IMR-90 (cell line): ENCODE measurements around the gene CERS1. TPM values are rescaled to one million over a fixed set of nuclear protein-coding genes. Genes with fewer than 3 reads are reported as not detected.

ENCODE experiments used
- ATAC-seq: fragments of 200-7000 bp; cut with Tn5 transposase; 2 replicates; pipeline ENCODE4 v1.9.1; 2020; ENCODE audit warnings: low read depth, mild to moderate bottlenecking, moderate library complexity
- BruUV-seq: library from RNA; stranded (reverse); fragments of 400-500 nt; replicated peaks from 2 replicates; lab custom pipeline; 2021; lab: Mats Ljungman, UMichigan
- CTCF ChIA-PET: fragments of 300-600 bp; formaldehyde crosslinking; extraction: SDS; loops from one replicate; lab custom pipeline; 2021; ENCODE audit warnings: antibody characterized with exemption; lab: Yijun Ruan, JAX
- POLR2A ChIA-PET: fragments of 300-600 bp; sonication (Branson Sonifier 250); formaldehyde crosslinking; loops from one replicate; lab custom pipeline; 2022; ENCODE audit warnings: antibody characterized with exemption; ENCODE audit not compliant: unreplicated experiment; lab: Charles Lee
- DNase-seq: peaks from one replicate; pipeline ENCODE4 v3.0.0; 2013
- H2AFZ ChIP-seq: replicated peaks from 2 replicates; pipeline ENCODE3; 2013; ENCODE audit warnings: low read length, mild to moderate bottlenecking; ENCODE audit not compliant: poor library complexity
- H2AK5ac ChIP-seq: 2 replicates; pipeline ENCODE4 v1.6.1; 2013; ENCODE audit warnings: low read depth, low read length, inconsistent platforms
- H2AK9ac ChIP-seq: replicated peaks from 2 replicates; pipeline ENCODE3; 2013; ENCODE audit warnings: mild to moderate bottlenecking, low read depth, low read length, moderate library complexity; ENCODE audit not compliant: poor library complexity
- H2BK120ac ChIP-seq: 2 replicates; pipeline ENCODE4 v1.6.1; 2013; ENCODE audit warnings: low read depth, low read length, inconsistent platforms
- H2BK15ac ChIP-seq: 3 replicates; pipeline ENCODE4 v1.6.1; 2013; ENCODE audit warnings: low read depth, low read length, inconsistent platforms
- H2BK20ac ChIP-seq: 2 replicates; pipeline ENCODE4 v1.6.1; 2013; ENCODE audit warnings: low read depth, mild to moderate bottlenecking, inconsistent platforms, low read length, moderate library complexity
- H2BK5ac ChIP-seq: 2 replicates; pipeline ENCODE4 v1.6.1; 2013; ENCODE audit warnings: mild to moderate bottlenecking, low read depth, low read length, inconsistent platforms; ENCODE audit not compliant: poor library complexity, severe bottlenecking
- H3K14ac ChIP-seq: replicated peaks from 2 replicates; pipeline ENCODE4 v1.6.1; 2013; ENCODE audit warnings: low read depth, low read length, inconsistent platforms
- H3K18ac ChIP-seq: 2 replicates; pipeline ENCODE4 v1.6.1; 2013; ENCODE audit warnings: low read depth, low read length, control low read depth
- H3K23ac ChIP-seq: 2 replicates; pipeline ENCODE4 v1.6.1; 2013; ENCODE audit warnings: low read depth, low read length, inconsistent platforms
- H3K27ac ChIP-seq: 2 replicates; pipeline ENCODE4 v1.5.1; 2013; ENCODE audit warnings: mild to moderate bottlenecking, control low read depth, low read length; ENCODE audit not compliant: insufficient read depth
- H3K27me3 ChIP-seq: 2 replicates; pipeline ENCODE4 v1.6.1; 2013; ENCODE audit warnings: low read length; ENCODE audit not compliant: control insufficient read depth, insufficient read depth
- H3K36me3 ChIP-seq: 2 replicates; pipeline ENCODE4 v1.6.1; 2013; ENCODE audit warnings: low read length, mixed read lengths; ENCODE audit not compliant: control insufficient read depth, insufficient read depth
- H3K4ac ChIP-seq: 2 replicates; pipeline ENCODE4 v1.6.1; 2013; ENCODE audit warnings: low read depth, low read length, inconsistent platforms
- H3K4me1 ChIP-seq: 2 replicates; pipeline ENCODE4 v1.6.1; 2013; ENCODE audit warnings: low read length, mixed read lengths; ENCODE audit not compliant: control insufficient read depth, insufficient read depth
- H3K4me2 ChIP-seq: 2 replicates; pipeline ENCODE4 v1.6.1; 2013; ENCODE audit warnings: low read depth, mild to moderate bottlenecking, control low read depth, low read length, moderate library complexity
- H3K4me3 ChIP-seq: 2 replicates; pipeline ENCODE4 v1.5.1; 2013; ENCODE audit warnings: low read depth, mild to moderate bottlenecking, control low read depth, low read length, moderate library complexity; ENCODE audit not compliant: insufficient read depth
- H3K56ac ChIP-seq: 2 replicates; pipeline ENCODE4 v1.6.1; 2013; ENCODE audit warnings: low read length, inconsistent platforms; ENCODE audit not compliant: insufficient read depth; ENCODE audit errors: extremely low read depth
- H3K79me1 ChIP-seq, 2 experiments: 2 replicates each; pipeline ENCODE4 v1.6.1; 2013; ENCODE audit warnings: low read length in 2 of 2, inconsistent platforms in 1 of 2, low read depth in 1 of 2
- H3K9ac ChIP-seq: 2 replicates; pipeline ENCODE4 v1.6.1; 2013; ENCODE audit warnings: low read depth, low read length, control low read depth
- H3K9me1 ChIP-seq: 2 replicates; pipeline ENCODE4 v1.6.1; 2013; ENCODE audit warnings: low read length, inconsistent platforms; ENCODE audit not compliant: insufficient read depth
- H3K9me3 ChIP-seq: 2 replicates; pipeline ENCODE4 v1.6.1; 2013; ENCODE audit warnings: low read length; ENCODE audit not compliant: control insufficient read depth, insufficient read depth
- H4K20me1 ChIP-seq: 2 replicates; pipeline ENCODE4 v1.6.1; 2013; ENCODE audit warnings: low read length, inconsistent platforms; ENCODE audit not compliant: insufficient read depth
- H4K5ac ChIP-seq: 2 replicates; pipeline ENCODE4 v1.6.1; 2013; ENCODE audit warnings: mild to moderate bottlenecking, low read depth, low read length, control low read depth
- H4K8ac ChIP-seq, 2 experiments: 2 replicates each; pipeline ENCODE4 v1.6.1; 2013; ENCODE audit warnings: low read depth in 2 of 2, low read length in 2 of 2, control low read depth in 1 of 2, inconsistent platforms in 1 of 2
- H4K91ac ChIP-seq: 2 replicates; pipeline ENCODE4 v1.6.1; 2013; ENCODE audit warnings: low read depth, low read length, inconsistent platforms; ENCODE audit not compliant: insufficient read depth
- BHLHE40 ChIP-seq: fragments of 150-350 bp; IDR thresholded peaks from 2 replicates; pipeline ENCODE4 v1.6.1; 2016; ENCODE audit warnings: mild to moderate bottlenecking, low read depth, low read length
- CHD1 ChIP-seq: IDR thresholded peaks from 2 replicates; pipeline ENCODE4 v1.6.1; 2012; ENCODE audit warnings: low read depth, low read length, improper control_type of control experiment
- ELK1 ChIP-seq: fragments of 150-350 bp; IDR thresholded peaks from 2 replicates; pipeline ENCODE4 v1.6.1; 2016; ENCODE audit warnings: low read depth, mild to moderate bottlenecking, low read length, moderate library complexity, borderline replicate concordance
- FOS ChIP-seq: fragments of 150-350 bp; IDR thresholded peaks from 2 replicates; pipeline ENCODE4 v1.6.1; 2016; ENCODE audit warnings: low read depth, low read length
- MAFK ChIP-seq: IDR thresholded peaks from 2 replicates; pipeline ENCODE4 v1.6.1; 2012; ENCODE audit warnings: low read depth, low read length, improper control_type of control experiment
- MXI1 ChIP-seq: IDR thresholded peaks from 2 replicates; pipeline ENCODE4 v1.6.1; 2012; ENCODE audit warnings: low read depth, mild to moderate bottlenecking, low read length, moderate library complexity, borderline replicate concordance
- POLR2A ChIP-seq: IDR thresholded peaks from 2 replicates; pipeline ENCODE4 v1.6.1; 2012; ENCODE audit warnings: mild to moderate bottlenecking, low read depth, low read length
- RAD21 ChIP-seq: IDR thresholded peaks from 2 replicates; pipeline ENCODE4 v1.6.1; 2012; ENCODE audit warnings: low read length, improper control_type of control experiment
- RCOR1 ChIP-seq: IDR thresholded peaks from 2 replicates; pipeline ENCODE4 v1.6.1; 2012; ENCODE audit warnings: mild to moderate bottlenecking, low read length, improper control_type of control experiment; ENCODE audit not compliant: insufficient replicate concordance
- RFX5 ChIP-seq: IDR thresholded peaks from 2 replicates; pipeline ENCODE4 v1.8.0; 2012; ENCODE audit warnings: low read depth, mild to moderate bottlenecking, low read length, moderate library complexity
- SMC3 ChIP-seq: fragments of 150-350 bp; IDR thresholded peaks from 2 replicates; pipeline ENCODE4 v1.6.1; 2016; ENCODE audit warnings: low read depth, mild to moderate bottlenecking, antibody characterized with exemption, low read length, moderate library complexity
- WGBS, 2 experiments: methylation state at CpG; one replicate each; pipeline versions ENCODE4 v1.1.5 to v1.1.7; 2013; ENCODE audit warnings: missing lambda C conversion rate in 2 of 2; ENCODE audit not compliant: insufficient read length in 1 of 2; ENCODE audit errors: extremely low coverage in 2 of 2; 5-methylcytosine and 5-hydroxymethylcytosine counted together
- dilution Hi-C: fragments of 300-500 bp; cut with HindIII; formaldehyde crosslinking; loops from one replicate; pipeline ENCODE4 v1.14.3; 2018; ENCODE audit warnings: low sequenced_read_pairs; ENCODE audit not compliant: unreplicated experiment
- in situ Hi-C: fragments of 300-500 bp; cut with MboI; formaldehyde crosslinking; loops from 3 replicates; pipeline ENCODE4 v1.14.3; 2019; ENCODE audit warnings: low sequenced_read_pairs, inconsistent platforms, mixed read lengths
- intact Hi-C: fragments of 100-400 bp; cut with micrococcal nuclease; formaldehyde crosslinking; loops from 2 replicates; pipeline ENCODE4 v1.10.0; 2022
- polyA plus RNA-seq, 3 experiments: library from polyadenylated mRNA; depleted of rRNA; stranded (reverse); fragments of >200 nt; gene quantifications; 2 replicates each; pipeline ENCODE4 v1.2.3, GENCODE V29; 2012; ENCODE audit warnings: low replicate concordance in 1 of 3
- total RNA-seq: library from RNA; depleted of rRNA; stranded (reverse); fragments of >200 nt; gene quantifications from 2 replicates; pipeline ENCODE4 v1.2.3, GENCODE V29; 2012
- TF ChIP-seq, protein P1 (sequence below): fragments of 150-350 bp; IDR thresholded peaks from 2 replicates; pipeline ENCODE4 v1.6.1; 2017; ENCODE audit warnings: mild to moderate bottlenecking, antibody characterized with exemption, low read length, low read depth

CERS1 gene
- total and polyA plus RNA-seq, 2 of the 4 experiments (the other 2 are of a cell fraction): 0.90 to 4.3 TPM

DNA sequence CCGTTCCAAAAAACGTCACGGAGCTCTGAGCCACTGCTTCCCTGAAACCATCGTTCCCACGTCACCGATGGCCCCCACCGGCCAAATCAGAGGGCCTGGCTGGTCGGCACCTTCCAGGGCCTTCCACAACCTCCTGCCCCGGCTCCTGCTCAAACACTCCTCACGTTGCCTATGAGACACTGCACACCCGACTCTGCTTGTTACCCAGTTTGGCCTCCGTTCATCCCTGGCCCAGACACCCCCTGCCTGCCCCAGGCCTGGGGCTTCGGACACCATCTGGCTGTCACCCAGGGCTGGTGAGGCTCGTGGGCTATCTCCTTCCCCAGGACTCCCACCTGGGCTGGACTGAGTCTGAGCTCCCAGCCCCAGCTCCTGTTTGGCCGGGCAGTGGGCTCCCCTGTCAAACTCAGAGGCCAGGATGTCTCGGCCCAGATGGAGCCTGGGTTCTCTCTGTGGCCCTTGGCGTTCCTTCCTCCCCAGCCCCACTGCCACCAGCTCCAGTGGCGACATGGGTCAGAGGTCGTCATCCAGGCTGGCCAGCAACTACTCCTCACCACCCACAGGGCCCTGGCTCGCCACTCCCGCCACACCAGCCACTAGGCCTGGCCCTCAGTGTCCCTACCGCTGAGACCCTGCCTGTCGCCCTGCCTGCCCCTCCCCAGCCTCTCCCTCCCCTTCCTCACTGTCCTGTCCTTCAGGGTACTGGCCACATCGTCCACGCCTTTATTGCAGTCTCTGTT, 17.7 kb downstream of the CERS1 start:
- Histone ChIP-seq H3K27ac (no peak overlapping the region), H3K79me1 (no peaks in the 10 kb centered on the region), H2BK20ac (no peak overlapping the region), H4K8ac (no peak overlapping the region), H2BK5ac (no peak overlapping the region), H4K20me1 (no peaks in the 10 kb centered on the region; the same call in 1 of the 2 replicates), H3K4me2 (no peak overlapping the region), H3K14ac (no peak overlapping the region), H3K18ac (no peak overlapping the region), H3K9ac (no peak overlapping the region), H3K36me3 (peaks cover 3% of the 10 kb centered on the region; the same call in 1 of the 2 replicates), H3K23ac (no peak overlapping the region), H3K4me1 (no peaks in the 10 kb centered on the region), H2AFZ (no peak overlapping the region), H3K27me3 (no peaks in the 10 kb centered on the region), H2AK9ac (no peak overlapping the region), H4K91ac (no peak overlapping the region), H2BK15ac (no peak overlapping the region), H3K9me3 (peaks cover 6% of the 10 kb centered on the region; the same call in 1 of the 2 replicates), H4K5ac (no peak overlapping the region), H3K9me1 (no peaks in the 10 kb centered on the region; the same call in 1 of the 2 replicates), H3K56ac (no peak overlapping the region), H3K4me3 (no peak overlapping the region), H3K4ac (no peak overlapping the region), H2AK5ac (no peak overlapping the region), H2BK120ac (no peak overlapping the region)
- no peak for ATAC-seq
- no peak for TF ChIP-seq MXI1
- no peak for TF ChIP-seq RFX5
- TF ChIP-seq CHD1: no peak
- no peak for TF ChIP-seq RAD21
- TF ChIP-seq POLR2A: no peak
- no peak for TF ChIP-seq ELK1
- TF ChIP-seq FOS: no peak
- no peak for TF ChIP-seq SMC3
- TF ChIP-seq, protein P1, sequence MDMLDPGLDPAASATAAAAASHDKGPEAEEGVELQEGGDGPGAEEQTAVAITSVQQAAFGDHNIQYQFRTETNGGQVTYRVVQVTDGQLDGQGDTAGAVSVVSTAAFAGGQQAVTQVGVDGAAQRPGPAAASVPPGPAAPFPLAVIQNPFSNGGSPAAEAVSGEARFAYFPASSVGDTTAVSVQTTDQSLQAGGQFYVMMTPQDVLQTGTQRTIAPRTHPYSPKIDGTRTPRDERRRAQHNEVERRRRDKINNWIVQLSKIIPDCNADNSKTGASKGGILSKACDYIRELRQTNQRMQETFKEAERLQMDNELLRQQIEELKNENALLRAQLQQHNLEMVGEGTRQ: no peak
- no peak for TF ChIP-seq BHLHE40
- no peak for TF ChIP-seq MAFK
- TF ChIP-seq RCOR1: no peak
- POLR2A ChIA-PET: no interaction called here
- in situ Hi-C loops: no loop called here
- no peak for DNase-seq
- dilution Hi-C loops: no loop called here
- intact Hi-C loops: no loop called here
- WGBS, 2 experiments: 87% methylated on average over 12 of the region's 25 CpGs; no CpG with 5 or more reads in 1 of the 2 experiments
- CTCF ChIA-PET: no interaction called here
- BruUV-seq: no TSS peak
